K562 (cell line): ENCODE results near the gene NRXN2.

Experiments
- CBX2 ChIP-seq: fragments of 200-600 bp; sonication (generic); IDR thresholded peaks from one replicate; pipeline ENCODE4 v1.6.1; 2012; ENCODE audit warnings: mild to moderate bottlenecking, low read length, inconsistent platforms; ENCODE audit not compliant: insufficient read depth, poor library complexity, severe bottlenecking
- EP300 ChIP-seq: IDR thresholded peaks from 2 replicates; pipeline ENCODE4 v1.6.1; 2012; ENCODE audit warnings: low read length, improper control_type of control experiment
- HNRNPK ChIP-seq: fragments of 200-400 bp; formaldehyde crosslinking; IDR thresholded peaks from one replicate; pipeline ENCODE4 v1.6.1; 2018; ENCODE audit warnings: mild to moderate bottlenecking, low read depth, low read length; ENCODE audit not compliant: poor library complexity, severe bottlenecking
- MYNN ChIP-seq, 2 experiments: sonication (generic); formaldehyde crosslinking in 1 of 2; IDR thresholded peaks; 2 replicates each; pipeline versions ENCODE4 v1.5.0 to v1.6.1; 2016 to 2020; ENCODE audit warnings: antibody characterized with exemption in 1 of 2, missing genetic modification reagents in 1 of 2
- NELFE ChIP-seq: IDR thresholded peaks from 2 replicates; pipeline ENCODE4 v1.6.1; 2011; ENCODE audit warnings: mild to moderate bottlenecking; ENCODE audit not compliant: insufficient read depth, insufficient read length
- SRF ChIP-seq, 2 experiments: fragments of 250-450, 450-650 bp in 1 of 2; sonication (Bioruptor Pico) in 1 of 2; sonication (generic) in 1 of 2; formaldehyde crosslinking; IDR thresholded peaks; 2 replicates each; pipeline versions ENCODE4 v1.5.0 to v1.5.1; 2020 to 2022; ENCODE audit warnings: mild to moderate bottlenecking in 1 of 2, missing genetic modification reagents in 1 of 2
- TCF7 ChIP-seq: sonication (generic); IDR thresholded peaks from 2 replicates; pipeline ENCODE4 v1.6.1; 2016; ENCODE audit warnings: antibody characterized with exemption, borderline replicate concordance
- TGIF2 ChIP-seq: sonication (generic); formaldehyde crosslinking; IDR thresholded peaks from 2 replicates; pipeline ENCODE4 v1.8.1; 2022; ENCODE audit warnings: mild to moderate bottlenecking, missing genetic modification reagents, moderate library complexity
- U2AF1 ChIP-seq: fragments of 200-400 bp; formaldehyde crosslinking; optimal IDR thresholded peaks from 2 replicates; pipeline ENCODE3; 2017; ENCODE audit warnings: mild to moderate bottlenecking, low read depth, low read length, moderate library complexity
- TF ChIP-seq, protein P1 (sequence below), 3 experiments: IDR thresholded peaks in 2 of 3; conservative IDR thresholded peaks in 1 of 3; 2 replicates each; pipeline ENCODE4 v1.5.1; 2011 to 2012; ENCODE audit warnings: low read length in 3 of 3, mild to moderate bottlenecking in 3 of 3, control low read depth in 2 of 3, improper control_type of control experiment in 1 of 3, inconsistent platforms in 1 of 3, low read depth in 1 of 3, mixed read lengths in 1 of 3, moderate library complexity in 1 of 3; ENCODE audit not compliant: insufficient read depth in 2 of 3
- TF ChIP-seq, protein P2 (sequence below): fragments of 250-450 bp; sonication (Bioruptor Pico); IDR thresholded peaks from 2 replicates; pipeline ENCODE4 v1.8.0; 2021; ENCODE audit warnings: moderate library complexity, mild to moderate bottlenecking, inconsistent platforms
- TF ChIP-seq, protein P3 (sequence below): fragments of 450-650 bp; formaldehyde crosslinking; IDR thresholded peaks from 2 replicates; pipeline ENCODE4 v1.4.0; 2022; ENCODE audit warnings: missing genetic modification characterization
- TF ChIP-seq, protein P4 (sequence below): IDR thresholded peaks from 3 replicates; pipeline ENCODE4 v1.6.1; 2011; ENCODE audit warnings: borderline replicate concordance, mild to moderate bottlenecking; ENCODE audit not compliant: insufficient read length, insufficient read depth

DNA sequence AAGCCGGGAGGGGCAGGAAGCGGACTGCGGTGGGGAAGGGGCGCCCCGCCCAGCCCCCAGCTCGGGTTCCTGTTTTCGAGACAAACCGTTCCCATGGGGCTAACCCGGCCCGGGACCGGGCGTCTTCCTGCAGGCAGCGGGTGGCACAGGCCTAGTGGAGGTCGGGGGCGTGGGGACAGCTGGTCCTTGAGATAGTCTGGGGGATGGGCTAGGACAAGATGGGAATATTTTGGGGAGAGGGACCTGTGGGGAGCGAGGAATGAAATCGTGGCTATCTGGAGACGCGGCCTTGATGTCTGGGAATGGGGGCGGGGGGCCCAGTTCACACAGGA, 22.2 kb upstream of the NRXN2 start:
- TF ChIP-seq HNRNPK: no peak
- no peak for TF ChIP-seq MYNN (IDR thresholded peaks at IDR 0.05)
- TF ChIP-seq MYNN (CRISPR knock-in tag; IDR thresholded peaks at IDR 0.05): no peak
- TF ChIP-seq, protein P1, sequence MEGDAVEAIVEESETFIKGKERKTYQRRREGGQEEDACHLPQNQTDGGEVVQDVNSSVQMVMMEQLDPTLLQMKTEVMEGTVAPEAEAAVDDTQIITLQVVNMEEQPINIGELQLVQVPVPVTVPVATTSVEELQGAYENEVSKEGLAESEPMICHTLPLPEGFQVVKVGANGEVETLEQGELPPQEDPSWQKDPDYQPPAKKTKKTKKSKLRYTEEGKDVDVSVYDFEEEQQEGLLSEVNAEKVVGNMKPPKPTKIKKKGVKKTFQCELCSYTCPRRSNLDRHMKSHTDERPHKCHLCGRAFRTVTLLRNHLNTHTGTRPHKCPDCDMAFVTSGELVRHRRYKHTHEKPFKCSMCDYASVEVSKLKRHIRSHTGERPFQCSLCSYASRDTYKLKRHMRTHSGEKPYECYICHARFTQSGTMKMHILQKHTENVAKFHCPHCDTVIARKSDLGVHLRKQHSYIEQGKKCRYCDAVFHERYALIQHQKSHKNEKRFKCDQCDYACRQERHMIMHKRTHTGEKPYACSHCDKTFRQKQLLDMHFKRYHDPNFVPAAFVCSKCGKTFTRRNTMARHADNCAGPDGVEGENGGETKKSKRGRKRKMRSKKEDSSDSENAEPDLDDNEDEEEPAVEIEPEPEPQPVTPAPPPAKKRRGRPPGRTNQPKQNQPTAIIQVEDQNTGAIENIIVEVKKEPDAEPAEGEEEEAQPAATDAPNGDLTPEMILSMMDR (IDR thresholded peaks at IDR 0.05 in 2 of 3, conservative IDR thresholded peaks at IDR 0.05 in 1 of 3; ENCODE audit: insufficient read depth in 2 of 3, low read depth in 1 of 3, low read length in 3 of 3): no peak
- no peak for TF ChIP-seq SRF (CRISPR knock-in tag; IDR thresholded peaks at IDR 0.05)
- TF ChIP-seq EP300: no peak
- no peak for TF ChIP-seq NELFE
- TF ChIP-seq CBX2: no peak
- TF ChIP-seq, protein P2, sequence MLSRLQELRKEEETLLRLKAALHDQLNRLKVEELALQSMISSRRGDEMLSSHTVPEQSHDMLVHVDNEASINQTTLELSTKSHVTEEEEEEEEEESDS (CRISPR knock-in tag): no peak
- TF ChIP-seq, protein P3, sequence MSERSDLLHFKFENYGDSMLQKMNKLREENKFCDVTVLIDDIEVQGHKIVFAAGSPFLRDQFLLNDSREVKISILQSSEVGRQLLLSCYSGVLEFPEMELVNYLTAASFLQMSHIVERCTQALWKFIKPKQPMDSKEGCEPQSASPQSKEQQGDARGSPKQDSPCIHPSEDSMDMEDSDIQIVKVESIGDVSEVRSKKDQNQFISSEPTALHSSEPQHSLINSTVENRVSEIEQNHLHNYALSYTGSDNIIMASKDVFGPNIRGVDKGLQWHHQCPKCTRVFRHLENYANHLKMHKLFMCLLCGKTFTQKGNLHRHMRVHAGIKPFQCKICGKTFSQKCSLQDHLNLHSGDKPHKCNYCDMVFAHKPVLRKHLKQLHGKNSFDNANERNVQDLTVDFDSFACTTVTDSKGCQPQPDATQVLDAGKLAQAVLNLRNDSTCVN (CRISPR knock-in tag): no peak
- TF ChIP-seq U2AF1: no peak
- TF ChIP-seq, protein P4, sequence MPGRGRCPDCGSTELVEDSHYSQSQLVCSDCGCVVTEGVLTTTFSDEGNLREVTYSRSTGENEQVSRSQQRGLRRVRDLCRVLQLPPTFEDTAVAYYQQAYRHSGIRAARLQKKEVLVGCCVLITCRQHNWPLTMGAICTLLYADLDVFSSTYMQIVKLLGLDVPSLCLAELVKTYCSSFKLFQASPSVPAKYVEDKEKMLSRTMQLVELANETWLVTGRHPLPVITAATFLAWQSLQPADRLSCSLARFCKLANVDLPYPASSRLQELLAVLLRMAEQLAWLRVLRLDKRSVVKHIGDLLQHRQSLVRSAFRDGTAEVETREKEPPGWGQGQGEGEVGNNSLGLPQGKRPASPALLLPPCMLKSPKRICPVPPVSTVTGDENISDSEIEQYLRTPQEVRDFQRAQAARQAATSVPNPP: no peak
- no peak for TF ChIP-seq TCF7
- TF ChIP-seq TGIF2: no peak
